HG02870 (cell line): ENCODE measurements around the gene CHRND.

Source experiments
- ATAC-seq: cut with Tn5 transposase; IDR thresholded peaks from one replicate; pipeline ENCODE4 v1.9.1; 2021; ENCODE audit warnings: mild to moderate bottlenecking, moderate library complexity; ENCODE audit not compliant: unreplicated experiment

The CHRND gene

GRCh38 chr2:232487385-232488096 is 38.4 kb upstream of the CHRND start, which contains the start of gene ECEL1:
Gene ECEL1 (minus strand): TSS chr2:232487834. CDS start chr2:232486653, 1,181 bp downstream.
- ATAC-seq, result no peak

DNA sequence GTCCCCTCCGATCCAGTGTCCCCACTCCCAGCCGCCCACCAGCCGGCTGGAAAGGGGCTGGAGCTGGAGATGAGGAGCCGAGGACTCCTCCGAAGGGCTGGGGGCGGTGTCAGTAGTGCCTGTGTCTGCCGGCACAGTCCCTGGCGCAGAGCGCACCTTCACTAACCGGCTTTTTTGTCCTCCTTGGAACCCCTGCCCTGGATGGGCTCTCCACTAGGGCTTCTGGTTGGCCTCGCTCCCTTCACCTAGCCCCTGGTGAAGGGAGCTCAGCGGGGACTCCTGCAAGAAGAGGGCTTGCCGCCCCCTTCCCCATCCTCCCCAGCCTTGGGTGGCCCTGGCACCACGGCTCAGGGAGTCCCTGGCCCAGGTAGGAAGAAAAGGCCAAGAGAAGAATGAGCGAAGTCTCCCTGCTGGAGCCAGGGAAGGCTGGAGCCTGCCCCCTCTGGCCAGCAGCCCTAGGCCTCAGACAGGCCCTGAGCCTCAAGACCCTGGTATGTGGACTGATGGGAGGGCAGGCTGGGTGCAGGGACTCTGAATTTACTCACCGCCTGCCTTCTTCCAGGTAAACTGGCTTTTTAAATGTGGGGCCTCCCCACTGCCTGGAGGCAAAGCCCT is 37.8 kb upstream of the CHRND start:
- ATAC-seq, result no peak

DNA sequence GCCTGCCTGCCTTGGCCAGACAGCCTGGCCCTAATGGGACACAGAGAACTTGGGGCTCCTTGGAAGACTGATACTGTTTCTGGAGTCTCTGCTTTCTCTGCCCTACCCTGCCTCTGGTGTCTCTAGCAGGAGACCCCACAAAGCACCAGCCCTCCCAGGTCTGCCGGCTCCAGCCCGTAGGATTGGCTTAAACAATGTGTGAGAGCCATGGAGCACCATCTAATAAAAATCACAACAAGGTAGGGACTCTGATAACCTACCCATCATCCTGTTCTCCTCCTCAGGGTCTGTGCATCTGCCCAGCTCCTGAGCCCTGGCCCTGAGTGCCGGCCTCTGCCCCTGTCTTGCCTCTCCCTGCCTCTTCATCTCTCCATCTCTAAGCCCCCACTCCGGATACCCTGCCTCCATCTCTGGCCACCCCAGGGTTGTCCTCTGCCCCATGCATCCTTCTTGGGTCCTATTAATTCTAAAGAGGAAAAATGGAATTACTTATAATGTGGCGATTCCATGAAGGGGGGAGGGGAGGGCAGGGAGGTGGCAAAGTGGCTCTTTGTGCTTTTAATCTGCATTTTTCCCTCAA is 37.1 kb upstream of the CHRND start:
- no peak for ATAC-seq

- ATAC-seq, result no peak
Measured at GRCh38 chr2:232489516-232490220, 36.3 kb upstream of the CHRND start.

DNA sequence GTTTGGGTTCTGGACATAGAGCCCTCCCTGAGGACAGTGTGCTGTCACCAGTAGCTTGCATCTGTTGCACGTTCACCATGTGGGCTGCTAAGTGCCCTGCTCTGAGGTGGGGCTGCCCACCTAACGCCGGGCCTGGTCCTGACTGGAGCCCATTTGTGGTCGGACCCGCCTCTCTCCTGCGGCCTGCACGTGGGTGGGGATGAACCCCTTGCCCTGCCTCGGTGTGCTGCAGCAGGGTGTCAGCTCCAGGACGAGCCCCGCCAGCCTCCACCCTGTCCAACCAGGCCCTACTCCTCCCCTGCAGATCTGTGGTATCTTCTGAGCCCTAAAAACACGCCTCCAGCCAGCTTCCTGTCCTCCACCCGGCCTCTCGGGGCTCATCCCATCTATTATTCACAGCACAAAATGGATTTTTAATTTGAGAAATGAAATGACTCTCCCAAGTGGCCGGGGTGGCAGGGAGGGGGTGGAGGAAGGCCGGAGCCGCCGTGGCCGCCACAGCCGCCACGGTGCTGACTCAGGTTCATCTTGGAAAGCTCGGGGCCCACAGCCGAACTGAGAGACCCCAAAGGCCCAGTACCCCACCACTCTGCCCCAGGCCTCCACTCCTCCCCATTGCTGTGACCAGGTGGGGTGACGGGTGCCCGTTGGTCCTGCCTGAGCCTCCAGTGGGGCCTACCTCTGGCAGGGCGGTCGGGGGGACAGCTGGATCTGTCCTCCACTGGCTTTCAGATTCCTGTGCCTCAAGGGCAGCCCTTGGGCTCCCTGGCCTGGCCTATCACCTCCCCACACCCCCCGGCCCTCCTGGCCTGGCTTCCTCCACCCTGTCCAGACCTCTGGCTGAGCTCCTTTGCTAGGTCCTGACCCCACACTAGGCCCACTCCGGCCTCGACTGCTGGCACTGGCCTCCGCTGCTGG is 35.5 kb upstream of the CHRND start:
- no peak for ATAC-seq

GRCh38 chr2:232491139-232491780 is 34.7 kb upstream of the CHRND start:
- ATAC-seq, result no peak

DNA sequence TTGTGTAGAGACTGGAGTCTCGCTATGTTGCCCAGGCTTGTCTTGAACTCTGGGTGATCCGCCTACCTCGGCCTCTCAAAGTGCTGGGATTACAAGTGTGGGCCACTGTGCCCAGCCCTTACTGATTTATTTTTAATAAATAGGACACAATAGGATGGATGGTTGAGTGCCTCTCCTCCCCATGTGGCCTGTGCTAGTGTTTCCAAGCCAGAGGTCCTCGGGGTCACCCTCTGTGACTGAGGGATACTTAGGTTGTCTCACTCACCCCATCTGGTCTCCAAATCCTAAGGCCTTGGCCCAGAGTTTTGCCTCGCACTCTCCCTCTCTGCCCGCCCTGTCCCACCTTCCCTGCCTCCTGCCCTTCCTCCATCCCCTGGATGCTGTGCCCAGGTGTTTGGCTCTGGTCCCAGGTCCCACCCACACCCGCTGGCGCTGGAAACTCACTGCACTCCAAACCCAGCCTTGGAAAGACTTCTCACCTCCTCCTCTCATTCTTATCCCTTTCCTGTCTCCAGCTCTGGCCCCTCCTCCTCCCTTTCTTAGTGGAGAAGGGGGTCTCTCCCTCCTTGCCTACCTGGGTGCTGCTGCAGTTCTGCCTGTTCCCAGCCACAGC is 33.6 kb upstream of the CHRND start:
- ATAC-seq, result no peak

DNA sequence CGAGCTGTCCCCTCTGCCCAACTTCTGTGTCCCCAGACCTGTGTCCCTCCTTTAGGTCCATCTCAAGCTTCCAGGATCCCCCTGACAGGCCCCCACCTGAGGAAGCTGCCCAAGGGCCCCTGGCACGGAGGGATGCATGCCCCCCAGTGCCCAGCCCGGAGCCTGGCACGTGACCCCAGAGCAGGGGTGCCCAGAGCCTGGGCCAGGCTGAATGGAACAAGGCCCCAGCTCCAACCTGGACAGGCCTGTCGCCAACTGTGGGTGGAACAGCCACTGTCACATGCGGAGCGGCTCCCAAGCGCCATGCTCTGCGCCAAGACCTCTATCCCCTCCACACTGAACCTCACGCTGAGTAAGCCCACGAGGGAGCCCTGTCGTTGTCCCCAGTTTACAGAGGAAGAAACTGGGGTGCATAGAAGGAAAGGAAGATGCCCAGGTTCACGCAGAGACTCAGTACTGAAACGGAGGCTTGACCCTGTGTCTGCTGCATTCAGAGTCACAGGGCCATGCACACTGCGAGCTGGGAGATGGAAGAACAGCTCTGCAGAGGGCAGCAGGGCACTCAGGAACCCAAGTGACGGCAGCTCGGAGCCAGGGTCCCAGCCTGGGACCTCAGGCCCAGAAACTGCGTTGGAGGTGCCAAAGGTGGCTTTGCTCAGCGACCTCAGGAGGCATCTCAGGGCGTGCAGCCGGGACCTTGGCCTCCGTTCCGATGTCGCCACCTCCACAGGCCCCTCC is 32.8 kb upstream of the CHRND start:
- no peak for ATAC-seq

GRCh38 chr2:232493701-232494474 is 32.1 kb upstream of the CHRND start:
- ATAC-seq, result no peak

- ATAC-seq, result no peak
Measured at GRCh38 chr2:232494542-232494941, 31.4 kb upstream of the CHRND start.

GRCh38 chr2:232495292-232495691 is 30.7 kb upstream of the CHRND start:
- ATAC-seq, result no peak

DNA sequence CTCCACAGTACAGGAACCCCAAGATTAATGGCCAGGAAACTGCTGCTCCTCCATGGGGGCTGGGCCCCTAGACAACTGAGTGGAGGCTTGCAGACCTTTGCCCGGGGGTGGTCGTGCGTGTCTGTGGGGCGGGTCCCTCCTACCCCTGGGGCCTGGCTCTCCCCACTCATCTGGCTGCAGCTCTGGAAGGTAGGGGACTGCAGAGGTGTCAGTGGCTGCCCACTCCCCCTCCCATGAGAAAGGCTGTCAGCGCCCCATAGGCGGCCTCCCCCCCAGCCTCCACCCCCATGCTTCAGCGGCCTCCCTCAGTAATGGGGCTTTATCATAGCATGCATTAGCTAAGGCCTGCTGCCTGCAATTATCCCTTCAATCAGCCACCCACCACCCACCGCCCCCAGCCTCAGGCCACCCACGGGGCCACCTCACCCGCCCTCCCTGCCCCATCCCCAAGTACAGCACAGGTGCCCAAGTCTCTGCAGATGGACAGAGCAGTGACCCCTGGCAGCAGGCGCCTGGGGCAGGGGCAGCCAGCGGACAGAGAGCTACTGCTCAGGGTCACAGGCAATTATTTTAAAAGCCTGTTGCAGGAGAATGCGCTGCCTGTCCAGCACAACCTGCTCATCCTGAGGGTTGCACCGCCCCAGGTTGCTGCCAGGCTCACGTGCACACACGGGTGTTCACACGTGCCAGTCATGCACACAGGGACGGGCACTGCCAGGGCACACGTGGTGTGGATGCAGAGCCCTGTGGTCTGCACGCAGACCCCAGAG is 29.3 kb upstream of the CHRND start:
- no peak for ATAC-seq

GRCh38 chr2:232497348-232497747 is 28.6 kb upstream of the CHRND start:
- no peak for ATAC-seq

- no peak for ATAC-seq
Measured at GRCh38 chr2:232498452-232498851, 27.5 kb upstream of the CHRND start.

- ATAC-seq, result no peak
Measured at GRCh38 chr2:232501331-232501771, 24.6 kb upstream of the CHRND start.

- no peak for ATAC-seq
Measured at GRCh38 chr2:232501794-232502390, 24.1 kb upstream of the CHRND start.

GRCh38 chr2:232502511-232502910 is 23.4 kb upstream of the CHRND start:
- no peak for ATAC-seq
